A673 (cell line): Measurements from ENCODE around the gene PRMT7. TPM values are rescaled to one million over a fixed set of nuclear protein-coding genes. Genes with fewer than 3 reads are reported as not detected.

Source experiments
- BruUV-seq: library from RNA; stranded (reverse); fragments of 400-500 nt; replicated peaks from 2 replicates; lab custom pipeline; 2021; lab: Mats Ljungman, UMichigan
- CTCF ChIA-PET: fragments of 300-600 bp; sonication (Branson Sonifier 250); formaldehyde crosslinking; loops from one replicate; lab custom pipeline; 2022; ENCODE audit warnings: antibody characterized with exemption; lab: Charles Lee
- POLR2A ChIA-PET: fragments of 300-600 bp; sonication (Branson Sonifier 250); formaldehyde crosslinking; loops from one replicate; lab custom pipeline; 2022; ENCODE audit warnings: antibody characterized with exemption; ENCODE audit not compliant: low non-redundant PET; lab: Charles Lee
- DNase-seq: peaks from one replicate; pipeline ENCODE4 v3.0.0-alpha.2; 2015; ENCODE audit warnings: low spot score
- H3K27ac ChIP-seq: fragments of 200-600 bp; sonication (generic); 2 replicates; pipeline ENCODE4 v1.5.1; 2016; ENCODE audit warnings: mixed run types, low read depth, mild to moderate bottlenecking, mixed read lengths, antibody characterized with exemption, low read length; ENCODE audit not compliant: poor library complexity, severe bottlenecking
- H3K27me3 ChIP-seq: fragments of 200-600 bp; sonication (generic); replicated peaks from 2 replicates; pipeline ENCODE4 v1.6.1; 2017; ENCODE audit warnings: mixed run types, low read depth, mild to moderate bottlenecking, mixed read lengths, antibody characterized with exemption, low read length; ENCODE audit not compliant: insufficient read depth, poor library complexity
- H3K36me3 ChIP-seq: fragments of 200-600 bp; sonication (generic); 2 replicates; pipeline ENCODE4 v1.6.1; 2016; ENCODE audit warnings: mixed run types, mild to moderate bottlenecking, mixed read lengths, antibody characterized with exemption, low read length; ENCODE audit not compliant: insufficient read depth, poor library complexity, severe bottlenecking
- H3K4me1 ChIP-seq: fragments of 200-600 bp; sonication (generic); 2 replicates; pipeline ENCODE4 v1.6.1; 2017; ENCODE audit warnings: mixed run types, mild to moderate bottlenecking, mixed read lengths, antibody characterized with exemption, low read length; ENCODE audit not compliant: insufficient read depth, poor library complexity, severe bottlenecking
- H3K4me3 ChIP-seq: fragments of 200-600 bp; sonication (generic); 2 replicates; pipeline ENCODE4 v1.5.1; 2016; ENCODE audit warnings: low read depth, mixed run types, mild to moderate bottlenecking, mixed read lengths, low read length; ENCODE audit not compliant: poor library complexity, severe bottlenecking
- H3K9me3 ChIP-seq: fragments of 200-600 bp; sonication (generic); 2 replicates; pipeline ENCODE4 v1.6.1; 2016; ENCODE audit warnings: mixed run types, low read depth, mild to moderate bottlenecking, mixed read lengths, antibody characterized with exemption, low read length; ENCODE audit not compliant: poor library complexity, severe bottlenecking
- EZH2 ChIP-seq: fragments of 200-600 bp; sonication (generic); IDR thresholded peaks from 2 replicates; pipeline ENCODE4 v1.6.1; 2017; ENCODE audit warnings: borderline replicate concordance, low read depth, mild to moderate bottlenecking, mixed read lengths, antibody characterized with exemption, low read length; ENCODE audit not compliant: poor library complexity, severe bottlenecking
- intact Hi-C: fragments of 100-400 bp; cut with micrococcal nuclease; formaldehyde crosslinking; loops from one replicate; pipeline ENCODE4 v1.10.0; 2022; ENCODE audit not compliant: unreplicated experiment
- total RNA-seq: library from RNA; stranded (reverse); gene quantifications from 2 replicates; pipeline ENCODE4 v1.2.3, GENCODE V29; 2021
- TF ChIP-seq, protein P1 (sequence below): fragments of 300-800, 200-600 bp; sonication (generic); conservative IDR thresholded peaks from 2 replicates; pipeline ENCODE4 v1.5.1; 2017; ENCODE audit warnings: low read depth, mild to moderate bottlenecking, antibody characterized with exemption, low read length, moderate library complexity, mixed read lengths

Gene PRMT7
- total RNA-seq, 1 experiment from 2014 or later, result 66.2 TPM

DNA sequence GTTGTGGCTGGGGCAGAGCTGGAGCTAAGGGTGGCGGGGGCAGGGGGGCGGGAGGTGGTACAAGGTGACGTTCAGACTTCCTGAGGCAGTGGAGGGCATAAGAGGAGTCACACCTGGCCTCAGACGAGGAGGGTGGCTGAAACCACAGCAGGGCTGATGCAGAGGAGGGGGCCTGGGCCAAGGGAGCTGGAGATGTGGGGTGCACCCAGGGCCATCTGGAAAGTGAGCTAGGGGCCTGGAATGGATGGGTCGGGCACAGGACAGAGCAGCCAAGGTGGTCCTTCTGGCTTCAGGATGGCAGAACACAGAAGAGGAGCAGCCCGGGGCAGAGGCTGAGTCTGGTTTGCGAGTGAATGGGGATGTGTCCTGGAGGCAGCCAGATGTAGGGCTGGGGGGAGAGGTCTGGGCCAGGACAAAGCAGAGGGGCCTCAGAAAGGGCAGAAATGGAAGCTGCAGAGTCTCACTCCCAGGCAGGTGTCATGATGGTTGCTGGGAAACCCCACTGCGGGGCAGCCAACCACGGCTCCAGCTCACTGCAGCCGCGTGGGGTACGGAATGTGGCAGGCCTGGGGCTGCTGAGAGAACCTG lies 57.6 kb downstream of the PRMT7 start:
- no TSS peak for BruUV-seq
- POLR2A ChIA-PET, result no interaction called here
- intact Hi-C loops, result loop anchor here (10.0 kb wide), 1 partner anchor 146 kb away; no protein-coding TSS in a partner anchor
- TF ChIP-seq EZH2, result no peak
- TF ChIP-seq, protein P1, sequence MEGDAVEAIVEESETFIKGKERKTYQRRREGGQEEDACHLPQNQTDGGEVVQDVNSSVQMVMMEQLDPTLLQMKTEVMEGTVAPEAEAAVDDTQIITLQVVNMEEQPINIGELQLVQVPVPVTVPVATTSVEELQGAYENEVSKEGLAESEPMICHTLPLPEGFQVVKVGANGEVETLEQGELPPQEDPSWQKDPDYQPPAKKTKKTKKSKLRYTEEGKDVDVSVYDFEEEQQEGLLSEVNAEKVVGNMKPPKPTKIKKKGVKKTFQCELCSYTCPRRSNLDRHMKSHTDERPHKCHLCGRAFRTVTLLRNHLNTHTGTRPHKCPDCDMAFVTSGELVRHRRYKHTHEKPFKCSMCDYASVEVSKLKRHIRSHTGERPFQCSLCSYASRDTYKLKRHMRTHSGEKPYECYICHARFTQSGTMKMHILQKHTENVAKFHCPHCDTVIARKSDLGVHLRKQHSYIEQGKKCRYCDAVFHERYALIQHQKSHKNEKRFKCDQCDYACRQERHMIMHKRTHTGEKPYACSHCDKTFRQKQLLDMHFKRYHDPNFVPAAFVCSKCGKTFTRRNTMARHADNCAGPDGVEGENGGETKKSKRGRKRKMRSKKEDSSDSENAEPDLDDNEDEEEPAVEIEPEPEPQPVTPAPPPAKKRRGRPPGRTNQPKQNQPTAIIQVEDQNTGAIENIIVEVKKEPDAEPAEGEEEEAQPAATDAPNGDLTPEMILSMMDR, result no peak
- H3K36me3 ChIP-seq, result no peaks in the 10 kb centered on the region
- H3K9me3 ChIP-seq, result no peaks in the 10 kb centered on the region
- no peak overlapping the region for H3K27ac ChIP-seq
- H3K4me3 ChIP-seq, result no peak overlapping the region
- no peak for DNase-seq
- CTCF ChIA-PET, result interaction anchor here (0.6 to 0.7 kb wide), 3 partner anchors 26 to 87 kb away, joined by 3 read pairs; no protein-coding TSS in a partner anchor
- H3K4me1 ChIP-seq, result peaks cover 9% of the 10 kb centered on the region
- H3K27me3 ChIP-seq, result no peaks in the 10 kb centered on the region

GRCh38 chr16:68369168-68369567 lies 58.3 kb downstream of the PRMT7 start:
- Histone ChIP-seq H3K9me3 (no peaks in the 10 kb centered on the region), H3K27me3 (no peaks in the 10 kb centered on the region), H3K4me3 (no peak overlapping the region), H3K27ac (no peak overlapping the region), H3K4me1 (peaks cover 5% of the 10 kb centered on the region), H3K36me3 (no peaks in the 10 kb centered on the region)
- BruUV-seq, result no TSS peak
- TF ChIP-seq, protein P1, result no peak
- no peak for TF ChIP-seq EZH2
- intact Hi-C loops, result loop anchor here (10.0 kb wide), 1 partner anchor 146 kb away; no protein-coding TSS in a partner anchor
- CTCF ChIA-PET, result interaction anchor here (0.6 to 0.7 kb wide), 2 partner anchors 26 to 86 kb away, joined by 3 read pairs; no protein-coding TSS in a partner anchor
- POLR2A ChIA-PET, result interaction anchor here (0.5 kb wide), 1 partner anchor 49 kb away, joined by 11 read pairs; no protein-coding TSS in a partner anchor
- no peak for DNase-seq

DNA sequence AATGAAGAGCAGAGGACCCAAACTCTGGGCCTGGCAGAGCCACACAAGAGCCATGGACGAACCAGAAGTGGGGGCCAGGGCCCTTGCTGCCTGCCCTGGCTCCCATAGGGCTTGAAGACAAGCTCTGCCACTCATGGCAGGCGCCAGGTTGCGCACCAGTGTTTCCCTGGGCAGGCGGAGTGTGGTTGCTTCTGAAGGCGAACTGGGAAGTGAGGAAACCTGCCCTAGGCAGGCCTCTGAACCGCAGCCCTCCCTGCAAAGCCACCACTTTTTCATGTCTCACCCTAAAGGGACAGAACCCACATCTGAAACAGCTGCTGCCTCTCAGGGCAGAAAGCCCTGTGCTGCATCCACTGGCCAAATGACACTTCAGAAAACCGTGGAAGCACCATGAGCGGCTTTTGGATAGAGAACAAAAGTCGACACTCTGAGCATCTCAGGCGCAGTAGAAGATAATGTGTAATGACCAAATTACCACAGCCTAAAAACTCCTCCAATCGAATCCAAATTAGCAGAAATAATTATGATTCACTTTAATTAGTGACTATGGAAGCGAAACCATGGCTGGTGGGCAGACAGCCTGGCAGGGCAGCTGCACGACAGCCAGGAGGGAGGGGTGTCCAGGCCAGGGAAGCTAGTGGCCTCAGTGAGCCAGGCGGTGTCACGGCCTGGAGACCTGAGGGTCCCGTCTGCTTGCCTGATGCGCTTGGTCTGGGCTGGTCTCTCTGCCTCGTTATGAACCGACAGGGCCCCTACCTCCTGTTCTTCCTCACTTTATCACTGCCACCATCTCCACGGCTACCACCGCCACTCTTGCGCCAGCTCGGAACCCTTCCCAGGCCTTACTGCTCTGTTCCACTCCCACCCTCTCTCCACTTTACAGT lies 59.1 kb downstream of the PRMT7 start:
- H3K4me3 ChIP-seq, result no peak overlapping the region
- H3K27ac ChIP-seq, result no peak overlapping the region
- BruUV-seq, result no TSS peak
- H3K36me3 ChIP-seq, result no peaks in the 10 kb centered on the region
- TF ChIP-seq, protein P1, result no peak
- no peak for TF ChIP-seq EZH2
- CTCF ChIA-PET, result no interaction called here
- intact Hi-C loops, result loop anchor here (10.0 kb wide), 1 partner anchor 145 kb away; no protein-coding TSS in a partner anchor
- no peaks in the 10 kb centered on the region for H3K27me3 ChIP-seq
- no peaks in the 10 kb centered on the region for H3K4me1 ChIP-seq
- POLR2A ChIA-PET, result interaction anchor here (0.5 kb wide), 1 partner anchor 48 kb away, joined by 11 read pairs; no protein-coding TSS in a partner anchor
- DNase-seq, result no peak
- no peaks in the 10 kb centered on the region for H3K9me3 ChIP-seq
